ENCODE results near the gene CLEC10A.
A peak's percentile ranks its signal among the peaks of the same experiment; 100 is the strongest.

The CLEC10A gene

DNA sequence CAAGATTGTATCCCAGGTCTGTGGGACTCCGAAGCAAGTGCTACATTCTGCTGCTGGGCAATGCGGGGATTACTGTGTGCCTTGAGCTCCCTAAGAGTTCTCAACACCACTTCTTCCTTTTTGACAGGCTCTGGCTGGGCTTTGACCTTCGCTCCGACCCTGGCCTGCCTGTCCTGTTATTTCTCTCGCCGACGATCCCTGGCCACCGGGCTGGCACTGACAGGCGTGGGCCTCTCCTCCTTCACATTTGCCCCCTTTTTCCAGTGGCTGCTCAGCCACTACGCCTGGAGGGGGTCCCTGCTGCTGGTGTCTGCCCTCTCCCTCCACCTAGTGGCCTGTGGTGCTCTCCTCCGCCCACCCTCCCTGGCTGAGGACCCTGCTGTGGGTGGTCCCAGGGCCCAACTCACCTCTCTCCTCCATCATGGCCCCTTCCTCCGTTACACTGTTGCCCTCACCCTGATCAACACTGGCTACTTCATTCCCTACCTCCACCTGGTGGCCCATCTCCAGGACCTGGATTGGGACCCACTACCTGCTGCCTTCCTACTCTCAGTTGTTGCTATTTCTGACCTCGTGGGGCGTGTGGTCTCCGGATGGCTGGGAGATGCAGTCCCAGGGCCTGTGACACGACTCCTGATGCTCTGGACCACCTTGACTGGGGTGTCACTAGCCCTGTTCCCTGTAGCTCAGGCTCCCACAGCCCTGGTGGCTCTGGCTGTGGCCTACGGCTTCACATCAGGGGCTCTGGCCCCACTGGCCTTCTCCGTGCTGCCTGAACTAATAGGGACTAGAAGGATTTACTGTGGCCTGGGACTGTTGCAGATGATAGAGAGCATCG is 41.8 kb downstream of the CLEC10A start:
- DNase-seq (ENCODE audit: low read depth) = no peak

- peak; percentile 92 for DNase-seq (ENCODE audit: low read depth)
Observed at GRCh38 chr17:7035591-7036368, 44.3 kb downstream of the CLEC10A start, which contains the start of gene SLC16A13. Gene SLC16A13, plus strand, starts transcription at chr17:7036015. Its CDS starts 368 bp downstream, at chr17:7036383.

GRCh38 chr17:7034955-7035590 is 45.0 kb downstream of the CLEC10A start:
- DNase-seq (ENCODE audit: low read depth) = no peak

DNA sequence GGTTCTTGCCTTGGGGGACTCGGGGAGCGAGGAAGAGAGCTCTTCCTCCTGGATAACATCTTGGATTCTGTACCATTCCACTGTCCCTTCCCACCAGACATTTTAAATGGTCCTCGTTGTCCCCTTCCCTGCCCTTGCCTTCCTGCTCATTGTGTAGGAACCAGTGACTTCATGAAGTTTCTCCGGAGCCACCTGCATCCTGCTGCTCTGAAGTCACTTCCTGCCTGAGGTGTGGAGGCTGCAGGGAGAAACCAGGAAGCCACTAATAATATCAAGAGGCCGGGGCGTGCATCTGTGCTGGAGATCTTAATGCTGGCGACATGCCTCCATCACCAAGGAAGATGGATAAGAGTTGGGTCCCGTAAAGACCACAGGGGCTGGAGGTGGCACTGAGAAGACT is 50.4 kb downstream of the CLEC10A start:
- no peak for DNase-seq (ENCODE audit: low read depth)

DNA sequence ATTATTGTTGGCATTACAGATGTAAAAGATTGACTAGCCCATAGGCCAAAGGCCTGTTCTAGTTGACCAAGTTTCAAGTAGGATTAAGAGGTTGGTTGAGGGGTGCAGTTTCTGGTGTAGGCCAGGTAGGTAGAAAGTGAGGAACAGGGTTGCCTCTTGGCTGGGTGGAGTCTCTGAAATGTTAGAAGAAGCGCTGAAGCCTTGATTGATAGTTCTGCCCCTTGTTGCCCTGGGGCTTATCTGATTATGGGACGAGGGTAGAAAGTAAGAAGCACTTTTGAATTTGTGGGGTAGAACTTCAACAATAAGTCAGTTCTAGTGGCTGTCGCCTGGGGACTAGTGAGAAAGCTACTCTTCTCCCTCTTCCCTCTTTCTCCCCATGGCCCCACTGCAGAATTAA is 51.0 kb downstream of the CLEC10A start:
- DNase-seq (ENCODE audit: low read depth) = no peak

- DNase-seq (ENCODE audit: low read depth) = no peak
Observed at GRCh38 chr17:7027335-7027734, 52.7 kb downstream of the CLEC10A start.

DNA sequence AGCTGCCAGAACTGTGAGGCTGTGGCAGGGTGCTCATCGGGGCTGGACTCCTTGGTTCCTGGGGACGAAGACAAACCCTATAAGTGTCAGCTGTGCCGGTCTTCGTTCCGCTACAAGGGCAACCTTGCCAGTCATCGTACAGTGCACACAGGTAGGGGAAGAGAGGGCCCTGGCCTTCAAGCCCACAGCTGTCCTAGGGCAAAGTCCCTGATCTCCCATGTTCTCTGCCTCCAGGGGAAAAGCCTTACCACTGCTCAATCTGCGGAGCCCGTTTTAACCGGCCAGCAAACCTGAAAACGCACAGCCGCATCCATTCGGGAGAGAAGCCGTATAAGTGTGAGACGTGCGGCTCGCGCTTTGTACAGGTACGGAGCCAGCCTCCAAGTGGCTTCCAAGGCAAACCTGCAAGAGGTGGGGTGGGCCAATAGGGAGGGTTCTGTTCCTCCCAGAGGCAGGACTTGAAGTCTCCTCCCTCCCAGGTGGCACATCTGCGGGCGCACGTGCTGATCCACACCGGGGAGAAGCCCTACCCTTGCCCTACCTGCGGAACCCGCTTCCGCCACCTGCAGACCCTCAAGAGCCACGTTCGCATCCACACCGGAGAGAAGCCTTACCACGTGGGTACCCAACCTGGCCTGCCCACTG is 53.5 kb downstream of the CLEC10A start:
- no peak for DNase-seq (ENCODE audit: low read depth)

- DNase-seq (ENCODE audit: low read depth) = no peak
Observed at GRCh38 chr17:7025245-7025644, 54.8 kb downstream of the CLEC10A start.
